Activated naive CD4-positive, alpha-beta T cell treated with anti-CD3 and anti-CD28 coated beads for 36 hours (primary cell): ENCODE data around the gene PTTG1IP. TPM values are rescaled to one million over a fixed set of nuclear protein-coding genes. Genes with fewer than 3 reads are reported as not detected.

Experiments
- CTCF ChIA-PET: fragments of 350-600 bp; sonication (Branson Sonifier 250); formaldehyde crosslinking; loops from one replicate; lab custom pipeline; 2021; ENCODE audit warnings: antibody characterized with exemption; lab: Charles Lee
- DNase-seq: peaks from one replicate; pipeline ENCODE4 v3.0.0-alpha.2; 2020
- H3K27ac Mint-ChIP-seq: one replicate; pipeline ENCODE4 v1.8.0; 2021; ENCODE audit warnings: mild to moderate bottlenecking, mixed read lengths
- H3K27me3 Mint-ChIP-seq: one replicate; pipeline ENCODE4 v1.8.0; 2021; ENCODE audit warnings: low read depth, mixed read lengths
- H3K36me3 Mint-ChIP-seq: one replicate; pipeline ENCODE4 v1.8.0; 2021; ENCODE audit warnings: low read depth, mixed read lengths
- H3K4me1 Mint-ChIP-seq: one replicate; pipeline ENCODE4 v1.8.0; 2021; ENCODE audit warnings: low read depth, mixed read lengths
- H3K4me3 Mint-ChIP-seq: one replicate; pipeline ENCODE4 v1.8.0; 2021; ENCODE audit warnings: mild to moderate bottlenecking, moderate library complexity, mixed read lengths
- H3K9me3 Mint-ChIP-seq: one replicate; pipeline ENCODE4 v1.8.0; 2021; ENCODE audit warnings: mixed read lengths
- intact Hi-C: fragments of 100-400 bp; cut with micrococcal nuclease; formaldehyde crosslinking; loops from one replicate; pipeline ENCODE4 v1.15.1; 2023
- total RNA-seq, 2 experiments: library from RNA; stranded (reverse); gene quantifications; one replicate each; pipeline ENCODE4 v1.2.3, GENCODE V29; 2021

The PTTG1IP gene
- total RNA-seq, 2 experiments from 2014 or later = 37.6 to 38.5 TPM

DNA sequence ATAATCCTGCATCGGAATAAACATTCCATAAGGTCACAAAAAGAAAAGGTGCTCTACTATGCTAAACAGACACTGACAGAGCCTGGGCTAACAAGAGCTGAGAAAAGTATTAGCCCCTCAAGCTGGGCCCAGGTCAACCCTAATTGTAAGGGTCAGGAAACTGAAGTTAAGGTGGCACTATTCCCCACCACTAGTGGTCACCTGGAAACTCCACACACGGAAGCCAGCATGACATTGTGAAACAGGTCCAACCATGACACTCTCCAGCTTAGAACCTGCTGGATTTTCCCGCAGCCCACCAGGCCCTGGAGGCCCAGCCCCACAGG, 1.2 kb downstream of the PTTG1IP start:
- intact Hi-C loops = loop anchor here (1.0 to 5.0 kb wide), 3 partner anchors 26 to 860 kb away; partner anchors contain the start of gene TRAPPC10
- H3K4me1 Mint-ChIP-seq = peaks cover 57% of the 10 kb centered on the region
- H3K36me3 Mint-ChIP-seq = peaks cover 3% of the 10 kb centered on the region
- no peak for DNase-seq
- CTCF ChIA-PET = interaction anchor here (0.7 to 1.5 kb wide), 6 partner anchors 17 to 79 kb away, joined by 3 to 7 read pairs (median 3); no protein-coding TSS in a partner anchor
- peak overlapping the region; percentile 91 for H3K4me3 Mint-ChIP-seq
- no peaks in the 10 kb centered on the region for H3K27me3 Mint-ChIP-seq
- peak overlapping the region; percentile 82 for H3K27ac Mint-ChIP-seq
- H3K9me3 Mint-ChIP-seq = no peaks in the 10 kb centered on the region

DNA sequence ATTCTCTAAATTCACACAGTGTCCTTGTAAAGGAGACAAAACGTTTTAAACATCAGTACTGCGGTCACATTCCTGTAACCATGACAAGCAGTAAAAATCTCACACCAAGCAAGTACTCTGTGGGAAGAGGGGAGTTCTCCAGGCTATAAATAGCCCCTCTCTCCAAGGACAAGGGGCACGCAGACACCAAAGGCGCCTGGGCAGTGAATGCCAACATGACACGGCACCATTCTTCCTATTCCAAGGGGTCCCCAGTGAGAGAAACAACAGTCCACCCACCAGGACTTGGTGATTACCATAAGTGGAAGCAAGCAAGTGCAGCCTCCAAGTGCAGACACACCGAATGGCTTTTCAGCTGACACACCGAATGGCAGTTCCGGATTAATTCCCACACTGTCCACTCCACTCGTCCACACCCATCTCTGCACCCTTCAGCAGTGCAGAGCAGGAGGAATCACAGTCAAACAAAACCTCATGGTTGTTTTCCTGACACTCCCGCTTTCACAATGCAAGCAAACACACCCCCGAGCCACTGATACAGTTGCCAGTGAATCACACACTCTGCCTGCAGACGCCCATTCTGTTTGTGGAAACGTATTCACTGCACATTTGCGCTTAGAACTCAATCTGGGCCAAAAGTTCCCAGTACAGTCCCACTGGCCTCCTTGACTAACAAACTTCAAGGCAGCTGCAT, 1.8 kb downstream of the PTTG1IP start:
- peaks cover 6% of the 10 kb centered on the region for H3K36me3 Mint-ChIP-seq
- no peaks in the 10 kb centered on the region for H3K27me3 Mint-ChIP-seq
- CTCF ChIA-PET = interaction anchor here (1.1 to 1.5 kb wide), 3 partner anchors 16 to 79 kb away, joined by 3 to 7 read pairs (median 4); no protein-coding TSS in a partner anchor
- DNase-seq = peak; percentile 63
- H3K27ac Mint-ChIP-seq = peak overlapping the region; percentile 82
- H3K9me3 Mint-ChIP-seq = no peaks in the 10 kb centered on the region
- H3K4me1 Mint-ChIP-seq = peaks cover 62% of the 10 kb centered on the region
- intact Hi-C loops = loop anchor here (1.0 to 5.0 kb wide), 3 partner anchors 25 to 859 kb away; partner anchors contain the start of gene TRAPPC10
- H3K4me3 Mint-ChIP-seq = peak overlapping the region; percentile 91

DNA sequence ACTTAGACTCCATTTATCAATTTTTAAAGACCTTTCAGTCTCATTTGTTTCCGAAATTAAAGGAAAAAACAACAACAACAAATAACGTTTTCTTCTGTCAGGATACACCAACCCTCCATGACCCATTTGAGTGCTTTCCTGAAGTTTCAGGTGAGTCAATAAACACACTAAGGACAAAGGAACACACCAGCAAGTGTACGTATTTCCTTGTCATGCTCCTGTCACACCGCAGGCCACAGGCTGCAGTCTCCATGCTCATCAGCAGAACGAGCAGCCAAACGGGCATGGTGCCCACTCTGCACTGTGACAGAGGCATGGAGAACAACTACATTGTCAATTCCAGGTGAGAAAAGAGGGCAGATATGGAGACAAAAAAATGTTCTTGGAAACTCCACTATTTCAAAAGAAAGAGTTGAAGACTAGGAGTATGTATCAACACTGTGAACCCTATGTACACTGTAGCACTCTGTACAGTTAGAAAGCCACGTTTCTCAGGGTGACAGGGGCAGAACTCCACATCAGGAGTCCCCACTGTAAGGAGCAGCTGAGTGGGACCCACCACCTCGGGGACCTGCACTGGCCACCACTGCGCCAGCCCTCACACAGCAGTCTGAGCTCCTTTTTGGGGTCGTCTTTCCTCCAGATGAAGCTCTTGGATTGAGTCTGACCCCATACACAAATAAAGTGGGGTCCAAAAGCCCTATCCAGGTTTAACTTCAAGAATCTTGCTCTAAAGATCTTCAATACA, 2.6 kb downstream of the PTTG1IP start:
- Mint-ChIP-seq H3K27me3 (no peaks in the 10 kb centered on the region), H3K4me3 (peak overlapping the region; percentile 44), H3K36me3 (peaks cover 8% of the 10 kb centered on the region), H3K9me3 (no peaks in the 10 kb centered on the region), H3K4me1 (peaks cover 70% of the 10 kb centered on the region), H3K27ac (peak overlapping the region; percentile 73)
- CTCF ChIA-PET = no interaction called here
- peak; percentile 36 for DNase-seq
- intact Hi-C loops = loop anchor here (5.0 kb wide), 1 partner anchor 859 kb away; the partner anchor contains the start of gene TRAPPC10

DNA sequence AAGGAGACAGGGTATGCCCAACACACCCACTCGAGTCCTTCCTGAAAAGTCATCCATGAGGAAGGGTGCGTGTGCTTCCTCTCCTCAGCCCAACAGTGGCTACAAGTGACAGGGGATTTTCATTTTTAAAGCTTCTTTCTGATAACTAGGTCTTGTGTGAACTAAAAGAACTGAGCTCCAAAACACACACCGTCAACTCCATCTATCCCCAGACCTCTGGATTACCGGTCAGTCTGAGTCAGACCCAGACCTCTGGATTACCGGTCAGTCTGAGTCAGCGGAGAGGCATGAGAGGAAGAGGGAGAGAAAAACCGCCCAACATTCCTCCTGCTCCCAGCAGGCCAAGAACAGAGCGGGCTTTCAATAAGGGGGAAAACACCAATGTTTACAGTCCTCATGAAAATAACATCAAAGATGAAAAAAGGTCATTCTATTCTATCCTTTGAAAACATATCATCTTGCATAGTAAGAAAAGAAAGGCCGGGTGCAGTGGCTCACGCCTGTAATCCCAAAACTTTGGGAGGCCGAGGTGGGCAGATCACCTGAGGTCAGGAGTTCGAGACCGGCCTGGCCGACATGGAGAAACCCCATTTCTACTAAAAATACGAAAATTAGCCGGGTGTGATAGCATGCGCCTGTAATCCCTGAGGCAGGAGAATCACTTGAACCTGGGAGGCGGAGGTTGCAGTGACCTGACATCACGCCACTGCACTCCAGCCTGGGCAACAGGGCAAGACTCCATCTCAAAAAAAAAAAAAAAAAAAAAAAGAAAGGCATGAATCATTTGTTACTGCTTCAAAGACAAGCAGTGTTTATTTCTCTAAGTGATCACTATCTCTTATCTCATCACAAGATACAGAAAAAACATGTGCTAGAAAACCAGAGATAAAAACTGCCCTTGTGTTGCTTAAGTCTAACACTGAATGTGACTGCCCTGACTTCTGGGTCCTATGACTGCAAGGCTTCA, 3.4 kb downstream of the PTTG1IP start:
- CTCF ChIA-PET = interaction anchor here (0.7 kb wide), 1 partner anchor 68 kb away, joined by 3 read pairs; the partner anchor contains the start of gene UBE2G2
- H3K36me3 Mint-ChIP-seq = peaks cover 10% of the 10 kb centered on the region

DNA sequence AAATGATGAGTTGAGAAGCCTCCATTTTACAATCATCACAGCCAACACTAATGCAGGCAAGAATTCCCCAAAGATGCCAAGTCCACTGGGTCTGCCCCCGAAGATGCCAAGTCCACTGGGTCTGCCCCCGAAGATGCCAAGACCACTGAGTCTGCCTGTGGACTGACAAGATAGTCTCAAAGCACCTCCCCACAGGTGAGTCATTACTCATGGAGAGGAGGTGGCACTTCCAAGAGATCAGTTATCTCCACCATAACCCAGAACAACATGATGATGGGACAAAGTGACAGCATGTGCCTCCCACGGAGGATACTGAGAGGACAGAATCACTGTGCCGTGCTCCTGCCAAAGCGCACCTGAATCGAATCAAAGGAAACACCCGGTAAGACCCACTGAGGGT, 4.8 kb downstream of the PTTG1IP start:
- intact Hi-C loops = loop anchor here (1.0 to 2.0 kb wide), 2 partner anchors 22 to 46 kb away; no protein-coding TSS in a partner anchor
- Mint-ChIP-seq H3K27me3 (no peaks in the 10 kb centered on the region), H3K4me3 (peak overlapping the region; percentile 67), H3K4me1 (peaks cover 78% of the 10 kb centered on the region), H3K27ac (peak overlapping the region; percentile 86), H3K36me3 (peaks cover 11% of the 10 kb centered on the region), H3K9me3 (no peaks in the 10 kb centered on the region)
- peak; percentile 35 for DNase-seq
- CTCF ChIA-PET = interaction anchor here (1.0 to 1.2 kb wide), 2 partner anchors 68 to 75 kb away, joined by 3 to 4 read pairs; no protein-coding TSS in a partner anchor

More for the DNA sequence above, 3.4 kb downstream of the PTTG1IP start:
- Mint-ChIP-seq H3K4me3 (no peak overlapping the region), H3K9me3 (no peaks in the 10 kb centered on the region), H3K4me1 (peaks cover 73% of the 10 kb centered on the region), H3K27ac (peak overlapping the region; percentile 73), H3K27me3 (no peaks in the 10 kb centered on the region)
- intact Hi-C loops = loop anchor here (2.0 to 5.0 kb wide), 2 partner anchors 45 to 858 kb away; partner anchors contain the start of gene TRAPPC10
- no peak for DNase-seq

DNA sequence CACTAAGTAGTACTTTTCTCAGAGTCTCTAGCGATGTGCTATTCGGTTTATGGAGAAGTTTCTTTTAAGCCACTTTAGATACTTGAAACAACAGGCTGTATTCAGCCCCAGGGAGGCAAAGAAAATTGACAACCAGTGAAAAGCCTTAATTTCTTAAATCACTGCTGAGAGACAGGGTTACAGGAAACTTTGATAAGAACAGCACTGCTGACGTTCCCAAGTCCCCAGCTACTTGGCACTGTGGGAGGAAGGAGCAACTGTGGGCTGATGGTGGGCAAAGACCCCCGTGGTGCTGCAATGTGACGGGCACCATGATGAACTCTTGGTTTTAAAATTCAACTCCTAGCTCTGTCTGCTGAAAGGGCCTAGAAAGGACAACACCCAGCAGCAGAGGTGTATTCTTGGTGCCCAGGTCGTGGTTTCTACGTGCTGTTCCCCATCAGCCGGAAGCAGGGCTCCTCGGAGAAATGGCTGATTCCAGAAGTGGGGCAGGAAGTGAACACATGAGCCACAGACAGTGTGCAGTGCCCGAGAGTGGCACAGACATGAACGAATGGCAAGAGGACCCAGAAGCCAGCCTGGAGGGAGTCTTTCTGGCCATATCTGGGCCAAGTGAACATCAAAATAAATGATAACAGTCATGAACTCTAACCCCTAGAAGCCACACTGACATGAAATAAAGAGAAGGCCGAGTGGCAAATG, 5.3 kb downstream of the PTTG1IP start:
- no peaks in the 10 kb centered on the region for H3K9me3 Mint-ChIP-seq
- CTCF ChIA-PET = interaction anchor here (0.9 to 1.2 kb wide), 3 partner anchors 17 to 75 kb away, joined by 3 to 5 read pairs (median 4); no protein-coding TSS in a partner anchor
- H3K27ac Mint-ChIP-seq = peak overlapping the region; percentile 86
- H3K27me3 Mint-ChIP-seq = no peaks in the 10 kb centered on the region
- H3K4me3 Mint-ChIP-seq = peak overlapping the region; percentile 67
- H3K36me3 Mint-ChIP-seq = peaks cover 11% of the 10 kb centered on the region
- H3K4me1 Mint-ChIP-seq = peaks cover 82% of the 10 kb centered on the region
- intact Hi-C loops = loop anchor here (1.0 to 2.0 kb wide), 2 partner anchors 22 to 47 kb away; no protein-coding TSS in a partner anchor
- DNase-seq = peak; percentile 83

DNA sequence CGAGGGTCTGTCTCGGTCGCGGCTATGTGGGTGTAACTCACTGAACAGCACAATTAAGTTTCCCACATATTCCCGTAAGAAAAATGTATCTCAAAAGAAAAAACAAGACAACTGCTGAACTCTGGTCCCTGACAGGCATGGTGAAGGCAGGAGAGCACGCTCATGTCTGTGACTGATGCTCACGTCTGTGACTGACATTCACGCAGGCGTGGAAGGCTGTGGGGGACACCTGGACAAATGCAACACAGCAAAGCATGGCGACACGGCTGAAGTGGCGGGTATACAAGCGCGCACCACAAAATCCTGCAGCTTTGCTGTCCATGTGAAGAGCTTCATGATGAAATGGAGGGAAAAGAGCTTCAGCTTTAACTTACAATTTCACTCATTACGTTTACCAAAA, 6.0 kb downstream of the PTTG1IP start:
- H3K4me3 Mint-ChIP-seq = peak overlapping the region; percentile 16
- H3K27ac Mint-ChIP-seq = peak overlapping the region; percentile 86
- DNase-seq = no peak
- peaks cover 11% of the 10 kb centered on the region for H3K36me3 Mint-ChIP-seq
- H3K4me1 Mint-ChIP-seq = peaks cover 79% of the 10 kb centered on the region
- intact Hi-C loops = no loop called here
- no peaks in the 10 kb centered on the region for H3K27me3 Mint-ChIP-seq
- CTCF ChIA-PET = interaction anchor here (0.9 to 1.2 kb wide), 3 partner anchors 16 to 74 kb away, joined by 3 to 5 read pairs (median 4); no protein-coding TSS in a partner anchor
- H3K9me3 Mint-ChIP-seq = no peaks in the 10 kb centered on the region

DNA sequence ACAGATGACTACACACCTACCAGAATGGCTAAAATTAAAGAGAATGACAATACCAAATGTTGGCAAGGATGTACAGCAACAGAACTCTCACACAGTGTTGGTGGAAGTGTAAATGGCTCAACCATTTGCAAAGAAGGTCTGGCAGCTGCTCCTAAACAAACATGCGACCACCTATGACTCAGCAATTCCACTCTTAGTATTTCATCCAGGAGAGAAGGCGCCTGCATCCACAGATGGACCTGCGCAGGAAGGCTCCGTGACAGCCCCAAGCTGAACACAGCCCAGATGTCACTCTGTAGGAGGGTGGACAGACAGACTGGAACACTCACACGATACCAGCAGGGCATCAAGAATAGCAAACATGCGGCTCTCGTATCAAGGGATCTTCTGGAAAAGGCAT, 6.7 kb downstream of the PTTG1IP start:
- CTCF ChIA-PET = interaction anchor here (1.1 to 1.2 kb wide), 2 partner anchors 44 to 65 kb away, joined by 3 read pairs; partner anchors contain the start of gene UBE2G2
- H3K27ac Mint-ChIP-seq = peak overlapping the region; percentile 74
- peaks cover 13% of the 10 kb centered on the region for H3K36me3 Mint-ChIP-seq
- DNase-seq = no peak
- peaks cover 74% of the 10 kb centered on the region for H3K4me1 Mint-ChIP-seq
- peak overlapping the region; percentile 38 for H3K4me3 Mint-ChIP-seq
- intact Hi-C loops = no loop called here
- H3K27me3 Mint-ChIP-seq = no peaks in the 10 kb centered on the region
- no peaks in the 10 kb centered on the region for H3K9me3 Mint-ChIP-seq

DNA sequence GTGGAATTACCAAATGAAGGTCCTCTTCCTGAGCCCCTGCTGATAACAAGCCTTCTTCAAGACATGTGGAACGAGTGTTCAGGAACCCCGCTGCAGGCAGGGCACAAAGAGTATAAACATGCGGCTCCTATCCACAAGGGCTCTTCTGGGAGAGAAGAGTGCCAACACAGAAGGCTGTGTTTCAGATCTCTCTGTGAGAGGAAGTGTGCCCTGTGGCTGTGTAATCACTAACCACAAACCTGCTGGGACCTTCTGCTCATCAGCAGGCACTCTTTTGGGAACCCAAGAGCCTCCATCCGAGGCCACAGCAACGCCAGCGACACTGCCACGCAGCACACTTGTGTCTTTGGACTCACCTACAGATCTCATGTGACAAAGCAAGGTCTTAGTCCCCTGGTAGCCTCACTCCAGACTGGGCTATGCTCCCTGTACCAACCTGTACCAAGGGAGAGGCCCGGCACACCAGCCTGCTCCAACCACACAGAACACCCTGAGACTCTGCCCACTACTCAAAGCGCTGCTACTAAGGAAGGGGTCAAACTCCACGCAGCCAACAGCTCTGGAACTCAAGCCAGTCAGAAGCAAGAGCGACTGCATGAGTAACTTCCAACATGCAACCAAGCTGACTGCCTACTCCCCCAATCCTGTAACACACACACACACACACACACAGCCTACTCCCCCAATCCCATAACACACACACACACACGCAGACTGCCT, 7.8 kb downstream of the PTTG1IP start:
- CTCF ChIA-PET = interaction anchor here (0.6 to 1.2 kb wide), 3 partner anchors 43 to 139 kb away, joined by 3 to 6 read pairs (median 3); partner anchors contain the start of gene UBE2G2
- Mint-ChIP-seq H3K27ac (peak overlapping the region; percentile 76), H3K9me3 (no peaks in the 10 kb centered on the region), H3K4me3 (peak overlapping the region; percentile 6), H3K36me3 (peaks cover 15% of the 10 kb centered on the region), H3K4me1 (peaks cover 71% of the 10 kb centered on the region), H3K27me3 (no peaks in the 10 kb centered on the region)
- intact Hi-C loops = no loop called here
- DNase-seq = peak; percentile 61

DNA sequence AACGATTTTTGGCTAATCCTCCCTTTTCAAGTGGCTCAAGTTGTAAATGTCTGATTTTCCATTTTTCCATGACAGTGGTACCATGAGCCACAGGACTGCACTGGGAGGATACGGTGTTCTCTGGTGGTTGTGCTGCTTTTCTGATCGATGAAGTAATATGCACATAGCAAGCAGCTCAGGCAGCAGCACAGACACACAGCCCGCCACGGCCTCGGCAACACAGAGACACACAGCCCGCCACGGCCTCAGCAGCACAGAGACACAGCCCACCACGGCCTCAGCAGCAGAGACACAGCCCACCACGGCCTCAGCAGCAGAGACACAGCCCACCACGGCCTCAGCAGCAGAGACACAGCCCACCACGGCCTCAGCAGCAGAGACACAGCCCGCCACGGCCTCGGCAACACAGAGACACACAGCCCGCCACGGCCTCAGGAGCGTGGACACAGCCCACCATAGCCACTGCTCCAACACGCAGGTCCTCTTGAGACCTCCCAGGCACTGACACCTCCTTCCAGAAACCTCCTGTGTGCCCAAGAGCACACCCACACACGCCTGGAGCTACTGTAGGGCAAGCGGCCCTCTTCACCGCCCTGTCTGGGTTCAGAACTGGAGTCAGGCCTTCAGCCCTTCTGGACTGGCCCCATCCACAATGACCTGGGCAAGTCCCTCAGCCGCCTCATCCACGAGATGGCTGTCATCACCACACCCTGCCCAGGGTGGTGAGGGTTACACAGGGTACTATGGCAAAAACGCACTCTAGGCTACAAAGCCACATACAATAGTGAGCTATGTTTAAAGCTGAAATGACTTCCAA, 10.4 kb downstream of the PTTG1IP start:
- H3K4me1 Mint-ChIP-seq = peaks cover 47% of the 10 kb centered on the region
- no peaks in the 10 kb centered on the region for H3K27me3 Mint-ChIP-seq
- peaks cover 20% of the 10 kb centered on the region for H3K36me3 Mint-ChIP-seq
- H3K4me3 Mint-ChIP-seq = no peak overlapping the region
- CTCF ChIA-PET = no interaction called here
- H3K9me3 Mint-ChIP-seq = no peaks in the 10 kb centered on the region
- H3K27ac Mint-ChIP-seq = no peak overlapping the region
- intact Hi-C loops = no loop called here
- DNase-seq = no peak
